Lower lobe of right lung (tissue), 2 donors: ENCODE measurements around the gene RBCK1. TPM values are rescaled to one million over a fixed set of nuclear protein-coding genes. Genes with fewer than 3 reads are reported as not detected.

Source experiments
- ATAC-seq, 2 donors: fragments of 200-7000 bp; cut with Tn5 transposase; one replicate each; pipeline ENCODE4 v1.9.1; 2020 to 2022; ENCODE audit warnings: mild to moderate bottlenecking in 2 of 2, moderate library complexity in 2 of 2
- DNase-seq: peaks from one replicate; pipeline ENCODE4 v3.0.0-alpha.2; 2020
- H3K27ac ChIP-seq: fragments of 200-600 bp; one replicate; pipeline ENCODE4 v1.8.0; 2022
- H3K27me3 ChIP-seq: fragments of 200-600 bp; one replicate; pipeline ENCODE4 v1.8.0; 2022; ENCODE audit warnings: low read depth
- H3K36me3 ChIP-seq: fragments of 200-600 bp; one replicate; pipeline ENCODE4 v1.8.0; 2022; ENCODE audit warnings: mild to moderate bottlenecking
- H3K4me1 ChIP-seq: fragments of 200-600 bp; one replicate; pipeline ENCODE4 v1.8.0; 2022
- H3K4me3 ChIP-seq: fragments of 200-600 bp; one replicate; pipeline ENCODE4 v1.8.0; 2022; ENCODE audit warnings: mild to moderate bottlenecking
- H3K9me3 ChIP-seq: fragments of 200-600 bp; one replicate; pipeline ENCODE4 v1.8.0; 2022
- intact Hi-C: fragments of 100-400 bp; cut with DNase I; formaldehyde crosslinking; loops from one replicate; pipeline ENCODE4 v1.11.0; 2022
- total RNA-seq: library from RNA; stranded (reverse); fragmentation: NEBNext Ultra II Directional; extraction: Animal tissue kit (Norgen Biotek cat#: 25700); gene quantifications from one replicate; pipeline ENCODE4 v1.2.1, GENCODE V29; 2021
- TF ChIP-seq, protein P1 (sequence below): fragments of 200-600 bp; IDR thresholded peaks from one replicate; pipeline ENCODE4 v1.8.0; 2022; ENCODE audit warnings: antibody characterized with exemption, mild to moderate bottlenecking
- donor health status: DM: no; HTN: yes; CAD: no; lungs with severe emphysema.

RBCK1 gene
- total RNA-seq, 1 donor from 2014 or later: 95.7 TPM

DNA sequence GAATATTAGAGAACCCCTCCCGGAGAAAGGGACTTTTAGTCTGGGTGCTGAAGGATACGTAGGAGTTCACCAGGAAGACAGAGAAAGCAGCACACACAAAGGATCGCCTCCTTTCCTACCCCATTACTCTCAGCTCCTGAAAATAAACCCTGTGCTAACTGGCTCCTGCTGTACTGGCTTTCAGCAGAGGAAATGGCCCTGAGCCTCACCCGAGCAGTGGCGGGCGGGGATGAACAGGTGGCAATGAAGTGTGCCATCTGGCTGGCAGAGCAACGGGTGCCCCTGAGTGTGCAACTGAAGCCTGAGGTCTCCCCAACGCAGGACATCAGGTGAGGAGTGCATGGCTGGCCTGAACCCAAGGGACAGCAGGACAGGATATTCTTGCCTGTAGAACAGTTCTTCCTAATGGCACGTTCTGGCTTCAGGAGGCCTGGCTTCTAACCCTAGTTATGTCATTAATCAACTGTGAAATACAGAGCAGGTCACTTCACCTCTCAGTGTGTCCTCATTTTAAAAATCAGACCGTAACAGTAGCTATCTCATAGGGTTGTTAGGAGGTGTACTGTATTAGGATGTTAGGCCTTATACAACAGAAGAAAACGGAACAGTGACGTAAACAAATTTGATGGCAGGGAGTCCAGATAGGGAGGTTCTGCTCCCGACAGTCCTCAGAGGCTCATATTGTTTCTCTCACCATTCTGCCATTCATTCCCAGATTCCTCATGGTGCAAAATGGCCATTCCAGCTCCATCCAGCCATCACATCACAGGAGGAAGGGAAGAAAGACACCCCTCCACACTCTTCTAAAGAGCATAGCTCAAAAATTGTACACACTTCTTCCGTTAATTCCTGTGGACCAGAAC lies 1.8 kb downstream of the RBCK1 start:
- no peak for DNase-seq
- Histone ChIP-seq H3K27me3 (no peaks in the 10 kb centered on the region), H3K36me3 (peaks cover 19% of the 10 kb centered on the region), H3K4me1 (peaks cover 26% of the 10 kb centered on the region), H3K4me3 (peak overlapping the region; percentile 93), H3K27ac (peak overlapping the region; percentile 90), H3K9me3 (no peaks in the 10 kb centered on the region)
- no peak for ATAC-seq
- intact Hi-C loops: loop anchor here (10.0 kb wide), 1 partner anchor 55 kb away; no protein-coding TSS in a partner anchor
- TF ChIP-seq, protein P1, sequence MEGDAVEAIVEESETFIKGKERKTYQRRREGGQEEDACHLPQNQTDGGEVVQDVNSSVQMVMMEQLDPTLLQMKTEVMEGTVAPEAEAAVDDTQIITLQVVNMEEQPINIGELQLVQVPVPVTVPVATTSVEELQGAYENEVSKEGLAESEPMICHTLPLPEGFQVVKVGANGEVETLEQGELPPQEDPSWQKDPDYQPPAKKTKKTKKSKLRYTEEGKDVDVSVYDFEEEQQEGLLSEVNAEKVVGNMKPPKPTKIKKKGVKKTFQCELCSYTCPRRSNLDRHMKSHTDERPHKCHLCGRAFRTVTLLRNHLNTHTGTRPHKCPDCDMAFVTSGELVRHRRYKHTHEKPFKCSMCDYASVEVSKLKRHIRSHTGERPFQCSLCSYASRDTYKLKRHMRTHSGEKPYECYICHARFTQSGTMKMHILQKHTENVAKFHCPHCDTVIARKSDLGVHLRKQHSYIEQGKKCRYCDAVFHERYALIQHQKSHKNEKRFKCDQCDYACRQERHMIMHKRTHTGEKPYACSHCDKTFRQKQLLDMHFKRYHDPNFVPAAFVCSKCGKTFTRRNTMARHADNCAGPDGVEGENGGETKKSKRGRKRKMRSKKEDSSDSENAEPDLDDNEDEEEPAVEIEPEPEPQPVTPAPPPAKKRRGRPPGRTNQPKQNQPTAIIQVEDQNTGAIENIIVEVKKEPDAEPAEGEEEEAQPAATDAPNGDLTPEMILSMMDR: no peak

DNA sequence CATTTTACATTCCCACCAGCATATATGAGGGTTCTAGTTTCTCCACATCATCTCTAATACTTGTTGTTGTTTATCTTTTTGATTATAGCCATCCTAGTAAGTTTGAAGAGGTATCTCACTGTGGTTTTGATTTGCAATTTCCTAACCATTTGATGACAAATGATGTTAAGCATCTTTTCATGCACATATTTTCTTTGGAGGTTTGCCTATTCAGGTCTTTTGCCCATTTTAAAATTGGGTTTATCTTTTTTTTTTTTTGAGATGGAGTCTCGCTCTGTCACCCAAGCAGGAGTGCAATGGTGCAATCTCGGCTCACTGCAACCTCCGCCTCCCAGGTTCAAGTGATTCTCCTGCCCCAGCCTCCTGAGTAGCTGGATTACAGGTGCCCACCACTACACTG lies 4.0 kb downstream of the RBCK1 start:
- no peaks in the 10 kb centered on the region for H3K9me3 ChIP-seq
- peaks cover 38% of the 10 kb centered on the region for H3K4me1 ChIP-seq
- TF ChIP-seq, protein P1: no peak
- DNase-seq (no peak), ATAC-seq (no peak)
- no peak overlapping the region for H3K4me3 ChIP-seq
- intact Hi-C loops: no loop called here
- no peaks in the 10 kb centered on the region for H3K27me3 ChIP-seq
- peaks cover 28% of the 10 kb centered on the region for H3K36me3 ChIP-seq
- no peak overlapping the region for H3K27ac ChIP-seq

DNA sequence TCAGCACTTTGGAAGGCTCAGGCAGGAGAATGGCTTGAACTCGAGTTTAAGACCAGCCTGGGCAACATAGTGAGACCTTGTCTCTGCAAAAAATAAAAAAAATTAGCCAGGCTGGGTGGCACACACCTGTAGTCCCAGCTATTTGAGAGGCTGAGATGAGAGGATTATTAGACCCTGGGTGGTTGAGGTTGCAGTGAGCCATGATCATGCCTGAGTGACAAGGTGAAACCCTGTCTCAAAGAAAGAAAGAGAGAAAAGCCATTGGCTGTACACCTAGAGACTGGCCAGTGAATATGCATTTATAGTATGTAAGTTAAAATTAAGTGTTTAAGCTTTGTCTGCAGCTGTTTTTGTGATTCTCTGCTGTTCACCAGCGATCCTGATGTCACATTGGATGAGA lies 6.1 kb downstream of the RBCK1 start:
- no peaks in the 10 kb centered on the region for H3K9me3 ChIP-seq
- no peak overlapping the region for H3K27ac ChIP-seq
- H3K36me3 ChIP-seq: peaks cover 45% of the 10 kb centered on the region
- TF ChIP-seq, protein P1: no peak
- DNase-seq: no peak
- H3K4me1 ChIP-seq: peaks cover 29% of the 10 kb centered on the region
- H3K4me3 ChIP-seq: no peak overlapping the region
- H3K27me3 ChIP-seq: no peaks in the 10 kb centered on the region
- ATAC-seq: no peak
- intact Hi-C loops: no loop called here

DNA sequence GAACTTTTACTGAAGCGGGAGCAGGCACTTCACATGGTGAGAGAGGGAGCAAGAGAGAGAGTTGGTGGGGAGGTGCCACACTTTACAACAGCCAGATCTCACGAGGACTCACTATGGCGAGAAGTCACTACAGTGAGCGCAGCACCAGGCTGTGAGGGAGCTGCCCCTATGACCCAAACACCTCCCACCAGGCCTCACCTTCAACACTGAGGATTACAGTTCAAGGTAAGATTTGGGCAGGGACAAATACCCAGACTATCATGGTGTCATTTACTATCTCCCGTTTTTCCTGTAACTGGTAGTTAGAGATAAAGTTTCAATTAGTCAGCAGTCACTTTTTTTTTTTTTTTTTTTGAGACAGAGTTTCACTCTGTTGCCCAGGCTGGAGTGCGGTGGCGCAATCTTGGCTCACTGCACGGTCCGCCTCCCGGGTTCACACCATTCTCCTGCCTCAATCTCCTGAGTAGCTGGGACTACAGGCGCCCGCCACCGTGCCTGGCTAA lies 7.8 kb downstream of the RBCK1 start:
- intact Hi-C loops: no loop called here
- ATAC-seq (peak; percentile 79 to 86), DNase-seq (peak; percentile 72)
- H3K4me1 ChIP-seq: peaks cover 17% of the 10 kb centered on the region
- H3K9me3 ChIP-seq: no peaks in the 10 kb centered on the region
- no peaks in the 10 kb centered on the region for H3K27me3 ChIP-seq
- H3K4me3 ChIP-seq: no peak overlapping the region
- H3K27ac ChIP-seq: no peak overlapping the region
- H3K36me3 ChIP-seq: peaks cover 48% of the 10 kb centered on the region
- TF ChIP-seq, protein P1: no peak

DNA sequence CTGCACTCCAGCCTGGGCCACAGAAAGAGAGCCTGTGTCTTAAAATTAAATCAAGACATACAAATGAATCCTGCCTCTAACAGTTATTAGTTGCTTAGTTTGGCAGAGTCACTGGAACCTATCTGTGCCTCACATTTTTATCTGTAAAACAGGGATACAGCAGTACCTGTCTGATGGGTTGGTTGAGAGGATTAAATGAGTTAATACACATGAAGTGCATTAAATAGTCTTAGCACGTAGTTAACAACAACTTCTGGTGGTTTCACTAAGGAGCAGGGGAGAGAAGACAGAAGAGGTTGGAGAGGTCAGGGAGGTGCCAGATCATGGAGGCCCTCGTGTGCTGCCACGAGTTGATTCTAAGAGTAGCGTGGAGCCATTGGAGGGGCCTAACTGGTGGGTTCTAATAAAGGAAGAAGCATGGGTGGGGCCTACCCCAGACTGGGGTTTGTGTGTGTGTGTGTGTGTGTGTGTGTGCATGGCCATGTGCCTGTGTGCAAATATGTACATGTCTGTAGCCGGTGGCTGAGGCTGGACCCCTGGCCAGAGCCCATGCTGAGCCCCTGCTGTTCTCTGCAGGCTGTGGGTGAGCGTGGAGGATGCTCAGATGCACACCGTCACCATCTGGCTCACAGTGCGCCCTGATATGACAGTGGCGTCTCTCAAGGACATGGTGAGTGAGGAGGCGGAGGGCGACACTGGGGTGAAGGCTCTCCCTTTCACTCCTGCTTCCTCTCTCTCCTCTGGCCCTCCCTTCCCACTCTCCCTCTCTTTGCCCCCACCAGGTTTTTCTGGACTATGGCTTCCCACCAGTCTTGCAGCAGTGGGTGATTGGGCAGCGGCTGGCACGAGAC lies 9.1 kb downstream of the RBCK1 start:
- DNase-seq (no peak), ATAC-seq (no peak)
- TF ChIP-seq, protein P1: no peak
- H3K27me3 ChIP-seq: no peaks in the 10 kb centered on the region
- H3K36me3 ChIP-seq: peaks cover 55% of the 10 kb centered on the region
- H3K4me1 ChIP-seq: peaks cover 17% of the 10 kb centered on the region
- intact Hi-C loops: no loop called here
- H3K4me3 ChIP-seq: no peak overlapping the region
- no peaks in the 10 kb centered on the region for H3K9me3 ChIP-seq
- no peak overlapping the region for H3K27ac ChIP-seq
